Peyer's patch (tissue), 4 donors: ENCODE measurements around the gene HEXIM1.

Experiments used
- CTCF ChIP-seq, 6 experiments: fragments of 450-650 bp in 4 of 6; fragments of 200-600 bp in 2 of 6; sonication (generic) in 1 of 6; IDR thresholded peaks; one replicate each; pipeline ENCODE4 v1.5.1; 2017 to 2019; ENCODE audit warnings: antibody characterized with exemption in 6 of 6, mild to moderate bottlenecking in 3 of 6, moderate library complexity in 1 of 6
- POLR2A ChIP-seq, 2 donors: fragments of 450-650 bp; IDR thresholded peaks; one replicate each; pipeline ENCODE4 v1.5.1; 2017; ENCODE audit warnings: antibody characterized with exemption in 2 of 2, mild to moderate bottlenecking in 2 of 2, moderate library complexity in 2 of 2

GRCh38 chr17:45117848-45118646 lies 30.2 kb upstream of the HEXIM1 start:
- TF ChIP-seq CTCF (IDR thresholded peaks at IDR 0.05) (no peak), POLR2A (IDR thresholded peaks at IDR 0.05) (no peak)
